ENCODE measurements around the gene MRPL12.

MRPL12 gene

DNA sequence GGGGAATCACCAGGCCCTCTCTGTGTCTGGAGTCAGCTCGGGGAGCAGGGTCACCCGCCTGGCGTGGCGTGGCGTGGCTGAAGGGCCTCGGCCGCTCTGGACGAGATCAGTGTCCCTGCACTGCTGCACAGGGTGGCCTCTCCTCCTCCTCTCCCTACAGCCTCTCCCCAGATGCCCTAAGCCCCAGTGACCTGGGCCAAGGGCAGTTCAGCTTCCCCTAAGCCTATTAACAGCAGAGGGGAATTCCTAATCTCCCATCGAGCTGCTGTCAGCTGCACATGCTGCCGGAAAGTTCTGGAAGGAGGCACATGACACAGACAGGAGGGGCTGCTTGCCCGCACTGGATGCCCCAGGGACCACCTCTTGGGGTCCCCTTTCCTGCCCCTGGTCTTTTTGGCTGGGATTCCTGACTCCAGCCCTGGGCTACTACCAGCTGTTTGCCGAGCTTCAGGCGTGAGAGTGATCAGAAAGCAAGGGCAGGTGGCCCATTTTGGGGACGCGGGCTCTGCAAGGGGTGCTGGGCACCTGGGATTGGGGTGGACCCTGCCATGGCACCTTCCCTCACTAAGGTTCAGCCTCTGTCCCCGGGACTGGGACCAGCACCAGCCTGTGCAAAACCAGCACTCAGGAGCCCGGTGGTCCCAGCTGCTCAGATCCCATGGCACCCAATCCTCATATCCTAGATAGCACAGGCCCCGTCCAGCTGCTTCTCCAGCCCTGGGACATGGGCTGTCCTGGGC, 47.6 kb upstream of the MRPL12 start:
- no peak for TF ChIP-seq ZNF133 (tag by site-specific recombination; IDR thresholded peaks at IDR 0.05)
- TF ChIP-seq KLF7 (tag by site-specific recombination; IDR thresholded peaks at IDR 0.05; ENCODE audit: borderline replicate concordance), result no peak
- TF ChIP-seq, protein P1, sequence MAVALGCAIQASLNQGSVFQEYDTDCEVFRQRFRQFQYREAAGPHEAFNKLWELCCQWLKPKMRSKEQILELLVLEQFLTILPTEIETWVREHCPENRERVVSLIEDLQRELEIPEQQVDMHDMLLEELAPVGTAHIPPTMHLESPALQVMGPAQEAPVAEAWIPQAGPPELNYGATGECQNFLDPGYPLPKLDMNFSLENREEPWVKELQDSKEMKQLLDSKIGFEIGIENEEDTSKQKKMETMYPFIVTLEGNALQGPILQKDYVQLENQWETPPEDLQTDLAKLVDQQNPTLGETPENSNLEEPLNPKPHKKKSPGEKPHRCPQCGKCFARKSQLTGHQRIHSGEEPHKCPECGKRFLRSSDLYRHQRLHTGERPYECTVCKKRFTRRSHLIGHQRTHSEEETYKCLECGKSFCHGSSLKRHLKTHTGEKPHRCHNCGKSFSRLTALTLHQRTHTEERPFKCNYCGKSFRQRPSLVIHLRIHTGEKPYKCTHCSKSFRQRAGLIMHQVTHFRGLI (tag by site-specific recombination; IDR thresholded peaks at IDR 0.05), result no peak
- no peak for TF ChIP-seq ZNF621 (tag by site-specific recombination; IDR thresholded peaks at IDR 0.05)
- TF ChIP-seq ZNF341 (tag by site-specific recombination; IDR thresholded peaks at IDR 0.05; ENCODE audit: low read depth), result no peak
- TF ChIP-seq ZNF248 (tag by site-specific recombination; IDR thresholded peaks at IDR 0.05), result no peak
- TF ChIP-seq ZNF514 (tag by site-specific recombination; IDR thresholded peaks at IDR 0.05), result no peak
- no peak for TF ChIP-seq ZNF48 (tag by site-specific recombination; IDR thresholded peaks at IDR 0.05)
- no peak for TF ChIP-seq ZNF530 (tag by site-specific recombination; IDR thresholded peaks at IDR 0.05; ENCODE audit: low read depth)
- TF ChIP-seq, protein P2, sequence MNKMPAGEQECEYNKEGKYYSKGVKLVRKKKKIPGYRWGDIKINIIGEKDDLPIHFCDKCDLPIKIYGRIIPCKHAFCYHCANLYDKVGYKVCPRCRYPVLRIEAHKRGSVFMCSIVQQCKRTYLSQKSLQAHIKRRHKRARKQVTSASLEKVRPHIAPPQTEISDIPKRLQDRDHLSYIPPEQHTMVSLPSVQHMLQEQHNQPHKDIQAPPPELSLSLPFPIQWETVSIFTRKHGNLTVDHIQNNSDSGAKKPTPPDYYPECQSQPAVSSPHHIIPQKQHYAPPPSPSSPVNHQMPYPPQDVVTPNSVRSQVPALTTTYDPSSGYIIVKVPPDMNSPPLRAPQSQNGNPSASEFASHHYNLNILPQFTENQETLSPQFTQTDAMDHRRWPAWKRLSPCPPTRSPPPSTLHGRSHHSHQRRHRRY (tag by site-specific recombination; IDR thresholded peaks at IDR 0.05), result no peak
- TF ChIP-seq ZNF394 (tag by site-specific recombination; IDR thresholded peaks at IDR 0.05; ENCODE audit: borderline replicate concordance), result no peak
- no peak for TF ChIP-seq ZNF350 (tag by site-specific recombination; IDR thresholded peaks at IDR 0.05)
- TF ChIP-seq ZNF544 (tag by site-specific recombination; IDR thresholded peaks at IDR 0.05), result no peak
- TF ChIP-seq ZNF473 (tag by site-specific recombination; IDR thresholded peaks at IDR 0.05), result no peak
- TF ChIP-seq, protein P3, sequence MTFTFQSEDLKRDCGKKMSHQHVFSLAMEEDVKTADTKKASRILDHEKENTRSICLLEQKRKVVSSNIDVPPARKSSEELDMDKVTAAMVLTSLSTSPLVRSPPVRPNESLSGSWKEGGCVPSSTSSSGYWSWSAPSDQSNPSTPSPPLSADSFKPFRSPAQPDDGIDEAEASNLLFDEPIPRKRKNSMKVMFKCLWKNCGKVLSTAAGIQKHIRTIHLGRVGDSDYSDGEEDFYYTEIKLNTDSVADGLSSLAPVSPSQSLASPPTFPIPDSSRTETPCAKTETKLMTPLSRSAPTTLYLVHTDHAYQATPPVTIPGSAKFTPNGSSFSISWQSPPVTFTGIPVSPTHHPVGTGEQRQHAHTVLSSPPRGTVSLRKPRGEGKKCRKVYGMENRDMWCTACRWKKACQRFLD (tag by site-specific recombination; IDR thresholded peaks at IDR 0.05), result no peak
- no peak for TF ChIP-seq ZNF10 (tag by site-specific recombination; IDR thresholded peaks at IDR 0.05)
- TF ChIP-seq HOXA7 (CRISPR knock-in tag; IDR thresholded peaks at IDR 0.05; ENCODE audit: borderline replicate concordance), result no peak
- no peak for TF ChIP-seq ZNF354C (tag by site-specific recombination; IDR thresholded peaks at IDR 0.05; ENCODE audit: borderline replicate concordance, low read depth)
- no peak for TF ChIP-seq MZF1 (tag by site-specific recombination; IDR thresholded peaks at IDR 0.05; ENCODE audit: borderline replicate concordance)
- TF ChIP-seq ZNF830 (tag by site-specific recombination; IDR thresholded peaks at IDR 0.05; ENCODE audit: low read depth), result no peak
- POLR2A ChIA-PET, result interaction anchor here (0.5 to 1.4 kb wide), 9 partner anchors 8 to 114 kb away, joined by 3 to 6 read pairs (median 3); partner anchors contain the start of genes CCDC137 and OXLD1
- no peaks in the 10 kb centered on the region for H3K4me1 ChIP-seq (ENCODE audit: control insufficient read depth, insufficient read depth, low read length)
- H3K9me3 ChIP-seq (ENCODE audit: control insufficient read depth, insufficient read depth, low read depth, low read length), result no peaks in the 10 kb centered on the region
- no peak overlapping the region for H3K27ac ChIP-seq (ENCODE audit: extremely low read depth, low read depth, low read length)
- H3K36me3 ChIP-seq (ENCODE audit: control insufficient read depth in 2 of 2, insufficient read depth in 1 of 2, low read length in 2 of 2), result no peaks in the 10 kb centered on the region
- CTCF ChIA-PET, result interaction anchor here (0.5 to 0.7 kb wide), 2 partner anchors 16 to 54 kb away, joined by 4 read pairs; no protein-coding TSS in a partner anchor
- H3K4me3 ChIP-seq (ENCODE audit: low read depth, low read length), result no peak overlapping the region

DNA sequence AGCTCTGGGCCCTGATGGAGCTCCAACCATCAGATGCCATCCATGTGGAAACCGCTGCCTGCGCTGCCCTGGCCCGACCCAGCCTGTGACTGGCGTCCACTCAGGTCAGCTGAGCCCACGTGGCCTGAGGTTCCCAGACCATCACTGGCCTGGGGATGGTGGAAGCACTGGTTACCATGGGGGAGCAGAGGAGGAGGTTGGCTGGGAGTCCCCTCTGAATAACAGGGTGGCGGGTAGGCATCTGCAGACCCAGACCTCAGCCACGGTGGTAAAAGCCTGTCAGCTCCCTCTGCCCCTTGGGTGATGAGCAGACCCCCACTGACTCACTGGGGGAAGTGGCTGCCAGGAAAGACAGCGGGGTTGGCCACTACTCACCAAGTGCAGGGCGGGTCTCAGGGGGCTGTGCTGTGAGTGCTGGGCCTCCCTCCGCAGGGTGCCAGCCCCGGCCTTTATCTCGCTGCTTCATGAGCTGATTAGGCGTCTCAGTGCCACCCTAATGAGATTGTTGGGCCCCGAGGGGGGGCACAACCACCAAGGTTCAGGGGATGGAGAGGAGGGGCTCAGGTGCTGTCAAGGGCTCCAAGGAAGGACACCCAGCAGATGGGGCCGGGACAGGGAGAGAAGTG, 46.9 kb upstream of the MRPL12 start, which contains the start of gene PDE6G:
PDE6G (minus strand) TSS at position 425 of the 626 bp plus-strand sequence. CDS start 3,237 bp downstream, outside the sequence.
- H3K27ac ChIP-seq (ENCODE audit: extremely low read depth, low read depth, low read length), result no peak within 1 kb of the TSS
- no peak within 1 kb of the TSS for H3K4me3 ChIP-seq (ENCODE audit: low read depth, low read length)
- H3K9me3 ChIP-seq (ENCODE audit: control insufficient read depth, insufficient read depth, low read depth, low read length), result no peaks in the 10 kb centered on the region
- ChIA-PET POLR2A (interaction anchor here (0.6 to 1.4 kb wide), 6 partner anchors 9 to 114 kb away, joined by 3 to 6 read pairs (median 3); partner anchors contain the start of genes CCDC137 and OXLD1), CTCF (interaction anchor here (0.5 to 0.7 kb wide), 2 partner anchors 15 to 55 kb away, joined by 4 read pairs; no protein-coding TSS in a partner anchor)
- H3K36me3 ChIP-seq (ENCODE audit: control insufficient read depth in 2 of 2, insufficient read depth in 1 of 2, low read length in 2 of 2), result no peaks in the 10 kb centered on the region; a peak in 1 of 3 replicates
- H3K4me1 ChIP-seq (ENCODE audit: control insufficient read depth, insufficient read depth, low read length), result no peaks in the 10 kb centered on the region
- TF ChIP-seq, protein P4, sequence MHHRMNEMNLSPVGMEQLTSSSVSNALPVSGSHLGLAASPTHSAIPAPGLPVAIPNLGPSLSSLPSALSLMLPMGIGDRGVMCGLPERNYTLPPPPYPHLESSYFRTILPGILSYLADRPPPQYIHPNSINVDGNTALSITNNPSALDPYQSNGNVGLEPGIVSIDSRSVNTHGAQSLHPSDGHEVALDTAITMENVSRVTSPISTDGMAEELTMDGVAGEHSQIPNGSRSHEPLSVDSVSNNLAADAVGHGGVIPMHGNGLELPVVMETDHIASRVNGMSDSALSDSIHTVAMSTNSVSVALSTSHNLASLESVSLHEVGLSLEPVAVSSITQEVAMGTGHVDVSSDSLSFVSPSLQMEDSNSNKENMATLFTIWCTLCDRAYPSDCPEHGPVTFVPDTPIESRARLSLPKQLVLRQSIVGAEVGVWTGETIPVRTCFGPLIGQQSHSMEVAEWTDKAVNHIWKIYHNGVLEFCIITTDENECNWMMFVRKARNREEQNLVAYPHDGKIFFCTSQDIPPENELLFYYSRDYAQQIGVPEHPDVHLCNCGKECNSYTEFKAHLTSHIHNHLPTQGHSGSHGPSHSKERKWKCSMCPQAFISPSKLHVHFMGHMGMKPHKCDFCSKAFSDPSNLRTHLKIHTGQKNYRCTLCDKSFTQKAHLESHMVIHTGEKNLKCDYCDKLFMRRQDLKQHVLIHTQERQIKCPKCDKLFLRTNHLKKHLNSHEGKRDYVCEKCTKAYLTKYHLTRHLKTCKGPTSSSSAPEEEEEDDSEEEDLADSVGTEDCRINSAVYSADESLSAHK (tag by site-specific recombination; IDR thresholded peaks at IDR 0.05), result no peak
- TF ChIP-seq, protein P5, sequence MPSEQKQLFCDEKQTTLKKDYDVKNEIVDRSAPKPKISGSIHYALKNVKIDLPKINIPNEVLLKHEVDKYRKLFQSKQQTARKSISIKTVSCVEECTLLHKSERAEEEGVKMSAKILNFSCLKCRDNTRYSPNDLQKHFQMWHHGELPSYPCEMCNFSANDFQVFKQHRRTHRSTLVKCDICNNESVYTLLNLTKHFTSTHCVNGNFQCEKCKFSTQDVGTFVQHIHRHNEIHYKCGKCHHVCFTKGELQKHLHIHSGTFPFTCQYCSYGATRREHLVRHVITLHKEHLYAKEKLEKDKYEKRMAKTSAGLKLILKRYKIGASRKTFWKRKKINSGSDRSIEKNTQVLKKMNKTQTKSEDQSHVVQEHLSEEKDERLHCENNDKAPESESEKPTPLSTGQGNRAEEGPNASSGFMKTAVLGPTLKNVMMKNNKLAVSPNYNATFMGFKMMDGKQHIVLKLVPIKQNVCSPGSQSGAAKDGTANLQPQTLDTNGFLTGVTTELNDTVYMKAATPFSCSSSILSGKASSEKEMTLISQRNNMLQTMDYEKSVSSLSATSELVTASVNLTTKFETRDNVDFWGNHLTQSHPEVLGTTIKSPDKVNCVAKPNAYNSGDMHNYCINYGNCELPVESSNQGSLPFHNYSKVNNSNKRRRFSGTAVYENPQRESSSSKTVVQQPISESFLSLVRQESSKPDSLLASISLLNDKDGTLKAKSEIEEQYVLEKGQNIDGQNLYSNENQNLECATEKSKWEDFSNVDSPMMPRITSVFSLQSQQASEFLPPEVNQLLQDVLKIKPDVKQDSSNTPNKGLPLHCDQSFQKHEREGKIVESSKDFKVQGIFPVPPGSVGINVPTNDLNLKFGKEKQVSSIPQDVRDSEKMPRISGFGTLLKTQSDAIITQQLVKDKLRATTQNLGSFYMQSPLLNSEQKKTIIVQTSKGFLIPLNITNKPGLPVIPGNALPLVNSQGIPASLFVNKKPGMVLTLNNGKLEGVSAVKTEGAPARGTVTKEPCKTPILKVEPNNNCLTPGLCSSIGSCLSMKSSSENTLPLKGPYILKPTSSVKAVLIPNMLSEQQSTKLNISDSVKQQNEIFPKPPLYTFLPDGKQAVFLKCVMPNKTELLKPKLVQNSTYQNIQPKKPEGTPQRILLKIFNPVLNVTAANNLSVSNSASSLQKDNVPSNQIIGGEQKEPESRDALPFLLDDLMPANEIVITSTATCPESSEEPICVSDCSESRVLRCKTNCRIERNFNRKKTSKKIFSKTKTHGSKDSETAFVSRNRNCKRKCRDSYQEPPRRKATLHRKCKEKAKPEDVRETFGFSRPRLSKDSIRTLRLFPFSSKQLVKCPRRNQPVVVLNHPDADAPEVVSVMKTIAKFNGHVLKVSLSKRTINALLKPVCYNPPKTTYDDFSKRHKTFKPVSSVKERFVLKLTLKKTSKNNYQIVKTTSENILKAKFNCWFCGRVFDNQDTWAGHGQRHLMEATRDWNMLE (tag by site-specific recombination; conservative IDR thresholded peaks at IDR 0.05; ENCODE audit: low read depth), result no peak

Measured in HEK293 (cell line).